SJSA1 (cell line): ENCODE measurements around the gene ARHGEF26. TPM values are rescaled to one million over a fixed set of nuclear protein-coding genes. Genes with fewer than 3 reads are reported as not detected.
A peak's percentile ranks its signal among the peaks of the same experiment; 100 is the strongest.

ENCODE experiments used
- DNase-seq, 2 experiments: peaks; one replicate each; pipeline ENCODE4 v3.0.0-alpha.2; 2015 to 2020; ENCODE audit warnings: low spot score in 2 of 2, low read depth in 1 of 2
- H3K27ac ChIP-seq: fragments of 250-450 bp; sonication (Bioruptor Pico); 2 replicates; pipeline ENCODE4 v1.5.1; 2020; ENCODE audit warnings: mild to moderate bottlenecking, moderate library complexity
- H3K27me3 ChIP-seq: fragments of 250-450 bp; sonication (Bioruptor Pico); replicated peaks from 2 replicates; pipeline ENCODE4 v1.5.1; 2020; ENCODE audit warnings: mild to moderate bottlenecking, moderate library complexity
- H3K36me3 ChIP-seq: fragments of 250-450 bp; sonication (Bioruptor Pico); 2 replicates; pipeline ENCODE4 v1.5.1; 2020; ENCODE audit warnings: mild to moderate bottlenecking
- H3K4me1 ChIP-seq: fragments of 250-450 bp; sonication (Bioruptor Pico); replicated peaks from 2 replicates; pipeline ENCODE4 v1.6.1; 2021; ENCODE audit warnings: mild to moderate bottlenecking
- H3K4me3 ChIP-seq: fragments of 250-450 bp; sonication (Bioruptor Pico); 2 replicates; pipeline ENCODE4 v1.5.1; 2020; ENCODE audit warnings: mild to moderate bottlenecking
- H3K9me3 ChIP-seq: fragments of 250-450 bp; sonication (Bioruptor Pico); replicated peaks from 2 replicates; pipeline ENCODE4 v1.5.1; 2020; ENCODE audit warnings: mild to moderate bottlenecking
- total RNA-seq: library from RNA; depleted of rRNA; stranded (reverse); fragments of >200 nt; shearing (Covaris generic); gene quantifications from 2 replicates; pipeline ENCODE4 v1.2.3, GENCODE V29; 2014

The ARHGEF26 gene
- total RNA-seq, 1 experiment from 2014 or later: 12.0 TPM

- H3K4me1 ChIP-seq: no peaks in the 10 kb centered on the region
- no peak overlapping the region for H3K27ac ChIP-seq
- no peaks in the 10 kb centered on the region for H3K36me3 ChIP-seq
- no peaks in the 10 kb centered on the region for H3K27me3 ChIP-seq
- no peaks in the 10 kb centered on the region for H3K9me3 ChIP-seq
- DNase-seq: no peak
- no peak overlapping the region for H3K4me3 ChIP-seq
These were observed 20.6 kb upstream of the ARHGEF26 start for GRCh38 chr3:154100556-154100955.

- Histone ChIP-seq H3K27me3 (no peaks in the 10 kb centered on the region), H3K36me3 (no peaks in the 10 kb centered on the region), H3K9me3 (no peaks in the 10 kb centered on the region), H3K4me1 (no peaks in the 10 kb centered on the region), H3K27ac (no peak overlapping the region), H3K4me3 (no peak overlapping the region)
- no peak for DNase-seq
These were observed 19.9 kb upstream of the ARHGEF26 start for GRCh38 chr3:154101250-154101649.

- DNase-seq: no peak
- no peaks in the 10 kb centered on the region for H3K9me3 ChIP-seq
These were observed 19.0 kb upstream of the ARHGEF26 start for GRCh38 chr3:154102225-154102624.

GRCh38 chr3:154105218-154105975, 15.8 kb upstream of the ARHGEF26 start:
- no peaks in the 10 kb centered on the region for H3K9me3 ChIP-seq
- H3K36me3 ChIP-seq: no peaks in the 10 kb centered on the region
- DNase-seq: no peak
- H3K27ac ChIP-seq: no peak overlapping the region
- H3K4me3 ChIP-seq: no peak overlapping the region
- no peaks in the 10 kb centered on the region for H3K27me3 ChIP-seq
- H3K4me1 ChIP-seq: no peaks in the 10 kb centered on the region

More at GRCh38 chr3:154102225-154102624, 19.0 kb upstream of the ARHGEF26 start:
- Histone ChIP-seq H3K27me3 (no peaks in the 10 kb centered on the region), H3K27ac (no peak overlapping the region), H3K4me3 (no peak overlapping the region), H3K4me1 (no peaks in the 10 kb centered on the region), H3K36me3 (no peaks in the 10 kb centered on the region)

- H3K4me3 ChIP-seq: no peak overlapping the region
- no peaks in the 10 kb centered on the region for H3K4me1 ChIP-seq
- H3K36me3 ChIP-seq: no peaks in the 10 kb centered on the region
- peaks cover 6% of the 10 kb centered on the region; the same call in 1 of the 2 replicates for H3K27me3 ChIP-seq
- no peak for DNase-seq
- H3K27ac ChIP-seq: no peak overlapping the region
- no peaks in the 10 kb centered on the region for H3K9me3 ChIP-seq
These were observed 9.7 kb upstream of the ARHGEF26 start for GRCh38 chr3:154111365-154111935.

GRCh38 chr3:154112146-154112852, 8.9 kb upstream of the ARHGEF26 start:
- no peak overlapping the region for H3K4me3 ChIP-seq

GRCh38 chr3:154113609-154114008, 7.6 kb upstream of the ARHGEF26 start:
- H3K27me3 ChIP-seq: peaks cover 6% of the 10 kb centered on the region; the same call in 1 of the 2 replicates
- H3K4me1 ChIP-seq: no peaks in the 10 kb centered on the region
- no peak for DNase-seq

More at GRCh38 chr3:154112146-154112852, 8.9 kb upstream of the ARHGEF26 start:
- H3K27me3 ChIP-seq: peaks cover 6% of the 10 kb centered on the region; the same call in 1 of the 2 replicates
- H3K9me3 ChIP-seq: no peaks in the 10 kb centered on the region
- H3K4me1 ChIP-seq: no peaks in the 10 kb centered on the region
- DNase-seq: no peak
- H3K27ac ChIP-seq: no peak overlapping the region
- no peaks in the 10 kb centered on the region for H3K36me3 ChIP-seq

GRCh38 chr3:154115332-154115731, 5.9 kb upstream of the ARHGEF26 start:
- Histone ChIP-seq H3K36me3 (no peaks in the 10 kb centered on the region), H3K27ac (no peak overlapping the region), H3K27me3 (peaks cover 6% of the 10 kb centered on the region; the same call in 1 of the 2 replicates), H3K4me3 (no peak overlapping the region), H3K9me3 (no peaks in the 10 kb centered on the region), H3K4me1 (no peaks in the 10 kb centered on the region)
- DNase-seq: no peak

More at GRCh38 chr3:154113609-154114008, 7.6 kb upstream of the ARHGEF26 start:
- Histone ChIP-seq H3K36me3 (no peaks in the 10 kb centered on the region), H3K27ac (no peak overlapping the region), H3K9me3 (no peaks in the 10 kb centered on the region), H3K4me3 (no peak overlapping the region)

GRCh38 chr3:154119951-154120350, 1.2 kb upstream of the ARHGEF26 start:
- Histone ChIP-seq H3K27ac (no peak overlapping the region), H3K27me3 (no peaks in the 10 kb centered on the region), H3K9me3 (no peaks in the 10 kb centered on the region; the same call in 1 of the 2 replicates), H3K36me3 (peaks cover 5% of the 10 kb centered on the region), H3K4me3 (no peak overlapping the region), H3K4me1 (peaks cover 17% of the 10 kb centered on the region)
- DNase-seq: no peak

GRCh38 chr3:154121701-154122551, 736 bp downstream of the ARHGEF26 start:
- H3K4me1 ChIP-seq: peaks cover 17% of the 10 kb centered on the region
- peak overlapping the region; percentile 29; the same call in 1 of the 2 replicates for H3K27ac ChIP-seq
- H3K36me3 ChIP-seq: peaks cover 20% of the 10 kb centered on the region
- DNase-seq: peak in 1 of 2 experiments; percentile 53
- H3K4me3 ChIP-seq: peak overlapping the region; percentile 78
- no peaks in the 10 kb centered on the region; the same call in 1 of the 2 replicates for H3K9me3 ChIP-seq
- no peaks in the 10 kb centered on the region for H3K27me3 ChIP-seq

GRCh38 chr3:154122552-154122911, 1.3 kb downstream of the ARHGEF26 start:
- H3K4me3 ChIP-seq: peak overlapping the region; percentile 78
- peaks cover 17% of the 10 kb centered on the region for H3K4me1 ChIP-seq
- no peaks in the 10 kb centered on the region; the same call in 1 of the 2 replicates for H3K9me3 ChIP-seq
- no peaks in the 10 kb centered on the region for H3K27me3 ChIP-seq
- no peak for DNase-seq
- 0 out of 2 replicates have a peak overlapping the region, but pooled peaks have one; percentile 29 for H3K27ac ChIP-seq
- peaks cover 23% of the 10 kb centered on the region for H3K36me3 ChIP-seq

GRCh38 chr3:154122912-154123559, 1.8 kb downstream of the ARHGEF26 start:
- Histone ChIP-seq H3K27me3 (no peaks in the 10 kb centered on the region), H3K27ac (0 out of 2 replicates have a peak overlapping the region, but pooled peaks have one; percentile 29), H3K9me3 (no peaks in the 10 kb centered on the region; the same call in 1 of the 2 replicates), H3K4me3 (peak overlapping the region; percentile 78), H3K36me3 (peaks cover 28% of the 10 kb centered on the region), H3K4me1 (peaks cover 17% of the 10 kb centered on the region)
- peak in 1 of 2 experiments; percentile 56 for DNase-seq
